Activated CD4-positive, alpha-beta T cell treated with anti-CD3 and anti-CD28 coated beads, Interleukin-2, amount 50 U/mL, for 48 hours (primary cell): ENCODE data around the gene DUS2.
"Not testable (repeated sequence)": the region's sequence is repeated elsewhere in the genome, so short reads cannot be mapped to it uniquely, and the experiment has no call there.

Source experiments
- DNase-seq, 2 experiments: peaks; one replicate each; pipeline ENCODE4 v3.0.0-alpha.2; 2020

The DUS2 gene

GRCh38 chr16:68078701-68079375 lies 55.8 kb downstream of the DUS2 start:
- DNase-seq: no peak

- no peak for DNase-seq
Measured at GRCh38 chr16:68079376-68079625, 56.2 kb downstream of the DUS2 start.

- DNase-seq: peak; percentile 83 to 86
Measured at GRCh38 chr16:68079626-68080344, 56.7 kb downstream of the DUS2 start.

GRCh38 chr16:68081861-68082628 lies 59.0 kb downstream of the DUS2 start:
- DNase-seq: no peak

- DNase-seq: no peak
Measured at GRCh38 chr16:68082629-68083238, 59.6 kb downstream of the DUS2 start.

GRCh38 chr16:68083239-68083781 lies 60.2 kb downstream of the DUS2 start:
- DNase-seq: no peak

GRCh38 chr16:68083861-68084503 lies 60.9 kb downstream of the DUS2 start:
- DNase-seq: no peak

GRCh38 chr16:68084504-68085258 lies 61.6 kb downstream of the DUS2 start:
- peak; percentile 90 to 93 for DNase-seq

- peak; percentile 99 for DNase-seq
Measured at GRCh38 chr16:68085259-68086071, 62.4 kb downstream of the DUS2 start, which contains the start of gene NFATC3. NFATC3 (plus strand) TSS chr16:68085370; CDS start chr16:68085682, 312 bp downstream.

- no peak for DNase-seq
Measured at GRCh38 chr16:68086336-68086841, 63.3 kb downstream of the DUS2 start.

- no peak for DNase-seq
Measured at GRCh38 chr16:68086860-68087268, 63.8 kb downstream of the DUS2 start.

- DNase-seq: no peak
Measured at GRCh38 chr16:68087688-68088087, 64.6 kb downstream of the DUS2 start.

GRCh38 chr16:68088130-68088972 lies 65.3 kb downstream of the DUS2 start:
- no peak for DNase-seq

GRCh38 chr16:68089067-68089466 lies 66.0 kb downstream of the DUS2 start:
- DNase-seq: no peak

- DNase-seq: no peak
Measured at GRCh38 chr16:68090130-68090529, 67.0 kb downstream of the DUS2 start.

- DNase-seq: no peak
Measured at GRCh38 chr16:68090533-68090932, 67.4 kb downstream of the DUS2 start.

GRCh38 chr16:68091380-68092261 lies 68.5 kb downstream of the DUS2 start:
- DNase-seq: no peak

- DNase-seq: not testable (repeated sequence)
Measured at GRCh38 chr16:68092275-68092674, 69.2 kb downstream of the DUS2 start.
